Left cardiac atrium (tissue), 4 donors: Measurements from ENCODE around the gene AP3M1. TPM values are rescaled to one million over a fixed set of nuclear protein-coding genes. Genes with fewer than 3 reads are reported as not detected.
A peak's percentile ranks its signal among the peaks of the same experiment; 100 is the strongest.

Experiments
- ATAC-seq, 2 donors: fragments of 200-7000 bp; cut with Tn5 transposase; one replicate each; pipeline ENCODE4 v1.9.1; 2020; ENCODE audit warnings: mild to moderate bottlenecking in 2 of 2, moderate library complexity in 2 of 2
- DNase-seq: peaks from one replicate; pipeline ENCODE4 v3.0.0-alpha.2; 2020
- intact Hi-C, 2 donors: fragments of 100-400 bp; cut with DNase I; formaldehyde crosslinking; loops; one replicate each; pipeline versions ENCODE4 v1.14.1 to v1.15.1; 2022 to 2023
- total RNA-seq, 2 donors: library from RNA; stranded (reverse); fragmentation: NEBNext Ultra II Directional; extraction: Animal tissue kit (Norgen Biotek cat#: 25700); gene quantifications; one replicate each; pipeline ENCODE4 v1.2.1, GENCODE V29; 2021
- donor health status: DM: no; HTN: yes; CAD: no.
- donor health status: DM: no; HTN: yes; CAD: no; lungs with severe emphysema.
- donor health status: DM: yes; HTN: yes; CAD: no.
- donor health status: Dilated cardiomyopathy.

AP3M1 gene
- total RNA-seq, 2 donors from 2014 or later, result 26.3 to 28.9 TPM

DNA sequence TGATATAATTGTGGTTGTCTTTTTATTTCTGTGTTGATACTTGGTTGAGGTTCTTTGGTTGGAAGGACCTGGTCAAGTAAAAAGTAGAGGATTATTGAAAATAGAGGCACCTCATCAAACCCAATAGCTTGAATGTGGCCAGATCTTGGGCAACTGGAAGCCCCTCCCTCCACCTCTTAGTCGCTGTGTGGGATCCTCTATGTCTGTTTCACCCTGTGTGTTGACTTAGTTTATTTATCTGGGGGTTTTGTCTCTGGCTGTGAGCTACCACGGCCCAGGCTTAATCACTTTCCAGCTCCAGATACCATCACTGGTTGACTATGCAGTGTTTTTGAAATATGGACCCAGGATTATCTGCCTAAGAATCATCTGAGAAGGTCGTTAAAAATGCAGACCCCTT is 58.3 kb downstream of the AP3M1 start:
- DNase-seq, result no peak
- intact Hi-C loops, result no loop called here
- no peak for ATAC-seq

DNA sequence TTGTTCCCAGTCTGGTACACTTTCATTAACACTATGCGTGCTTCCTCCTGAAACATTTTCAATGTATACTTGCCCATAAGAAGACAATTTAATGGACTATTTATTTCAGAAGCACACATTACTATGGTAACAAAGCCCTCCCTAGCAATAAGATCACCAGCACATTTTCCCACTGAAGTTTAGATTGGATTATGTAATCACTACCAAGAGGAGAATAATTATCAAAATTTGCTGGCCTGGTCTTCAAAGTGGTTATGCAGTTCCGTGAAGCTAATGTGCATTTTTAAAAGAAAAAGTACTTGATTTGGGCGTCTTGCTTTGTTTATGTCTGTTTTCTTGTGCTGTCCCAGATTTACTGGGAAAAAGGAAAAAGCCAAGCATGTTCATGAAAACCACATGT is 61.9 kb downstream of the AP3M1 start:
- ATAC-seq (no peak), DNase-seq (no peak)
- intact Hi-C loops, result no loop called here

DNA sequence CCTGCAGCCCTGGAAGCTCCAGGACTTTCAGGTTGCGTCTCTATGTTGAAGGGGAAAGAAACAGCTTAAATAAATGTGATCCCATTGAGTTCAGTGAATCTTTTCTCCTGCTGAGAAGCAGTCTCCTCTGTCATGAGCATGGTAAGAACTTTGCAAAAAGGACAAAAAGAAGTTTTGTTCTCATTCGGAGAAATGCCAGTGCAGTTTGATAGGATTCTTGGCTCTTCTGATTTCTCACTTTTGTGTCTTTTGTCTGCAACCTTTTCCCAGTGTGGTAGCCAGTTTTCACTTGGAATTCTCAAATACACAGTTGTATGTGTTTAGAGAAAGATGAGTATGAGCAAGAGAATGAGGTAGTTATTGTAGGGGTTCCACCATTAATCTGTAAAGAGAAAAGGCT is 64.3 kb downstream of the AP3M1 start:
- ATAC-seq (no peak), DNase-seq (no peak)
- intact Hi-C loops, result no loop called here

DNA sequence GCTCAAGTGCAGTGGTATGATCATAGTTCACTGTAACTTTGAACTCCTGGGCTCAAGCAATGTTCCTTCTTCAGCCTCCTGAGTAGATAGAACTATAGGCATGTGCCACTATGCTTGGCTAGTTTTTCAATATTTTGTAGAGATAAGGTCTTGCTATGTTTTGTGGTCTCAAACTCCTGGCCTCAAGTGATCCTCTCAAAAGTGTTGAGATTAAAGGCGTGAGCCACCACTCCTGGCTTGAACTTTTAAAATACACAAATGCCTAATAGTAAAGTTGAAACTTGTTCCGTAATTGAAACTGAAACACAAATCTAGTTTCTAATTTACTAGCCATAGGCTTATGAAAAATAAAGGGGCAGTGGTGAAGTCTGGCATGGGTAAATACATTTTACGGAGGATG is 65.7 kb downstream of the AP3M1 start:
- DNase-seq, result no peak
- intact Hi-C loops, result loop anchor here in 1 of 2 donors (5.0 kb wide), 2 partner anchors 143 to 198 kb away; no protein-coding TSS in a partner anchor
- no peak for ATAC-seq

DNA sequence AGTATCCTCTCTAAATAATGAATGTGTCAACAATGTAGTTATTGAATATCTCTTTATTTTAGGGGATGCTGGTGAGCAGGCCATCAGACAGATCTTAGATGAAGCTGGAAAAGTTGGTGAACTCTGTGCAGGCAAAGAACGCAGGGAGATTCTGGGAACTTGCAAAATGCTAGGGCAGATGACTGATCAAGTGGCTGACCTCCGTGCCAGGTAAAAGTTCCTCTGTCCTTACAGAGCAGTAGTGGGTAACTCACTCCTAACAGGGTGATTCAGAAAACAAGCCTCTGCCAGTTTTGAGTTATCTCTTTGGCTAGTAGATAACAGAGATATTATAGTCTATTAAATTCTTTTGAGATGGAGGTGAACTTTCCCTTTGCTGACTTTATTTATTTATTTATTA is 67.3 kb downstream of the AP3M1 start:
- ATAC-seq (peak; percentile 41 to 65), DNase-seq (no peak)
- intact Hi-C loops, result loop anchor here in 1 of 2 donors (5.0 kb wide), 2 partner anchors 141 to 196 kb away; no protein-coding TSS in a partner anchor

DNA sequence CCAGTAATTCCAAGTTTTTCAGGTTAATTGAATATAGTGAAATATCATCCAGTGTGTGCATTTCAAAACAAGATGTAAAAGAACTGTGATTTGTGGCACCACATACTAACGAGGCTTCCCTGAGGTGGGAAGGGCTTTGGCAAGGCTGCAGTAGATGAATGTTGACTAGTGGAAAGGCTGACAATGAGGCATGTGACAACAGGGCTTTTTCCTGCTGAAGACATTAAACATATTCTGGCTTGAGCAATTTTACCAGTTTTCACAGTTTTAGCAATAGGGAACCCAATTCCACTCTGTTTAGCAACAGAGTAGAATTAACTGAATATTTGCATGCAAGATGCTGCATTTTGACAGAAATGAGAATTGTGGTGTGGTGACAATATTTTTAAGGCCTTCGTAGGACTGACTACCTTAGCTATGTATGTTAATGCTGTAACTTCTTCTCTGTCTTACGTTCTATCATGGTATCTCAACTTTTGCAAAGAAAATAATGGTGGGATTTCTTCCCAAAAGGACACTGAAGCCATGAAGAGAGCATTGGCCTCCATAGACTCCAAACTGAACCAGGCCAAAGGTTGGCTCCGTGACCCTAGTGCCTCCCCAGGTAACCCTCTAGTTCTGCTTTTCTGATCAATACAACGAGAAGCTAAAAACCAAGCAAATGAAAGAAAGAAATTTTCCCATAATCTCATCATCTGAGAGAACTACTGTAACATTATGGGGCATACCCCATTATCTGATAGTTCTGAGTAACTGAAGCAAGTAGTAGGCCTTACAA is 68.5 kb downstream of the AP3M1 start:
- DNase-seq (no peak), ATAC-seq (peak in 1 of 2 donors; percentile 51)
- intact Hi-C loops, result loop anchor here in 1 of 2 donors (5.0 kb wide), 2 partner anchors 140 to 195 kb away; no protein-coding TSS in a partner anchor

DNA sequence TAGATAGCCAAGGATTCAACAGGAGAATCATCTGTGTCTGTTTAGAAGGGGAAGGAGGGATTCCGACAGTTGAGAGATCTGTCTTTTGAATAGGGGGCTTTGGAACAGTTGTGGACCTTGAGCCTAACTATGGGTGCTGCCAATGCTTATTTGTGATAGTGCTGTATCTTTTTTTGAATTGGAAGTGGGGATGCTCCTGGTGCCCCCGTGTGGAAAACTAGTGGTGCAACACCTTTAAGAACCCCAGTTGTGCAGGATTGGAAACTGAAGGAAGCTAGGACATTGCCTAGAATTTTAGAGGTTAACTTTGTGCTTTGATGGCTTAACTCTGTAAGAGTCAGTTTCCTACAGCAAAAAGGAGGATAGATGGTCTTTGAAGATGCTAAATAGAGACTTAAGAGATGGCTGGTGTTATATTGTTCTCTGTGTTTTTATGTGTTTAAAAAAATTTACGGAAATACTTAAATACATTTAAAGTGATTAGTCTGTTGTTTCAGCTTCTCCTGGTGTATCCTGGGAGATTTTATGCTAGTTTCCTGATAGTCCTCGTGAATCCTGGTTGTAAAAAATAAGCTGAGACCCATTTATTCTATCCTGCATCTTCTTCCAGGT is 69.3 kb downstream of the AP3M1 start:
- DNase-seq (peak; percentile 36), ATAC-seq (peak; percentile 54 to 78)
- intact Hi-C loops, result loop anchor here in 1 of 2 donors (5.0 kb wide), 2 partner anchors 139 to 194 kb away; no protein-coding TSS in a partner anchor

DNA sequence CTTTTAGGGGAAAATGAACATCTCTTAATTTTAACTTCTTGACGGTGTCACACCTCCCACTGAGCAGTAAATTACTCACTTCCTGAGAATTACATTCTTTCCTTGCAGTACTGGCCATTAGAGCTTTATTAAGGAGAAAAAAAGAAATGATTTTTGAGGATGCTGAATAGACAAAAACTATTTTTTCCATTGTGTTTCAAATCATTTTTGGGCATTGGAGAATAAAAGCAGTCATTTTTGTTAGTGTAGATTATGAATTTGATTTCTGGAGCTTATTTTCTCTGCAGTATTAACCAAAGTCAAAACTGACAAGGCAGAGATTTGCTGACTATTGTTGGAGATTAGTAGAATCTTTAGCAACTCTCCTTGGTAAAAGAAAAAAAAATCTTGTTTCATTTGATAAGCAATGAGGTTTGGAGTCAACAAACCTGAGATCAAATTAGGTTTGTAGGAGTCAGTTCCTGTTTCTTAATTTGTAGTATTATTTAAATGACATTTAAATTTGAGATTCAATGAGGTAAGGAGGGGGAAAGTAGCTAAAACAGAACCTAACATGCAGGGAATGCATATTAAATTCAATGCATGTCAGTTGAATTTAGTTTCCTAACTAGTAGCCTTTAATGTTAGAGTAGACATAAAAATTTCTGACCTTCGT is 70.6 kb downstream of the AP3M1 start:
- DNase-seq, result no peak
- ATAC-seq, result no peak
- intact Hi-C loops, result loop anchor here (5.0 to 10.0 kb wide), 4 partner anchors 75 to 195 kb away; no protein-coding TSS in a partner anchor

DNA sequence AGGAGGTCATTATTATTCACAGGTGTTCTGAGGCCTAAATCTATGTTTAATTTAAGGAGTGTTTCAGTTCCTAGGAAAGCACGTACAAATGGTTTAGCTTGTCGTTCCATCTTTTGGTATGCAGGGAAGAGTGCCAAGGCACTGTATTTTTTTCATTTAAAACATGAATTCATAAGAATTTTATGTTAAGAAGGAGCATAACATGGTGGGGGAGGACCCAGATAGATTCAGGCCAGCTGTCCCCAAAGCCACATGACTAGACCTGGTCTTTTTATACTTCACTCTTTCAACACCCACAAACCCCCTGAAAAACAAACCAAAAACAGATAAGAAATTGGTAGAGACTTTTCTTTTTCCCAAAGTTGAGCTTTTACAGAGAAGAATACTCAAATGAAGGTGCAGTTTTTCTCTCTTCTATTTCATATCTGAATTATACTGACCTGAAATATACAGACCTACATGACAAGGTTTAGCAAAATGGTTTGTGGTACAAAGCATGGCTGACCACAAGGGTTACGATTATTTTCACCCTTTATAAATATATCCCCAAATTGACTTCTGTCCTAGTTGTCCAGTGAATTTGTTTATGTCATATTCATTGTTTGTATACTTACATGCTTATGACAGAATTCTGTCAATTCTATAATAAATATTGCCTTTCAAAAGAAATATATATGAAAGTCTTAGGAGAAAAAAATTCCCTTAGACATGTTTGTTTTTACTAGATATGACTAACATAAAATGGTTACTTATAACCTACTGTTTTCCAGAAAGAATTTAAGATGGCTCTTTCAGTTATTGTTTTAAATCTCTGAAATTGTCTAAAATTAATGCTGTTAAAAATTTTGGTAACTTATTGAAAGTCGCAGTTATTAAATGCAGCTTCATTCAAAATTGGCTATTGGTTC is 71.3 kb downstream of the AP3M1 start:
- no peak for DNase-seq
- ATAC-seq, result no peak
- intact Hi-C loops, result loop anchor here (10.0 kb wide), 2 partner anchors 74 to 194 kb away; no protein-coding TSS in a partner anchor

DNA sequence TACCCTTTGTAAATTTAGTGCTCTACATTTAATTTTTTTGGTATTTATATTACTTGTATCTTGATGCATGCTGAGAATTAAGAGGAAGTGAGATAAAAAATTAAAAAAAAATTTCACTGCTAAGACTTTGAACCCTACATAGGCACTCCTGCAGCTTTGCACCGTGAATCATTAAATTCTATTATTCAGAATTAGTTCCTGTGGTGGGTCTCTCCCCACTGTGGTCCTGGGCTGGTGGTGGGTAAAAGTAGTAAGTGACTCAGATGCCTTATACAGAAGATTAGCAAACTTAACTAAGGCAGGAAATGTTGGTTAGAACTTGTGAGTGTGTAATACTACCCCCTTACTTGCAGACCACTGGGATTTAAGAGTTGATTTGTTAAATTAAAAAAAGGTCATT is 72.6 kb downstream of the AP3M1 start:
- DNase-seq (no peak), ATAC-seq (no peak)
- intact Hi-C loops, result loop anchor here (10.0 kb wide), 2 partner anchors 73 to 193 kb away; no protein-coding TSS in a partner anchor

DNA sequence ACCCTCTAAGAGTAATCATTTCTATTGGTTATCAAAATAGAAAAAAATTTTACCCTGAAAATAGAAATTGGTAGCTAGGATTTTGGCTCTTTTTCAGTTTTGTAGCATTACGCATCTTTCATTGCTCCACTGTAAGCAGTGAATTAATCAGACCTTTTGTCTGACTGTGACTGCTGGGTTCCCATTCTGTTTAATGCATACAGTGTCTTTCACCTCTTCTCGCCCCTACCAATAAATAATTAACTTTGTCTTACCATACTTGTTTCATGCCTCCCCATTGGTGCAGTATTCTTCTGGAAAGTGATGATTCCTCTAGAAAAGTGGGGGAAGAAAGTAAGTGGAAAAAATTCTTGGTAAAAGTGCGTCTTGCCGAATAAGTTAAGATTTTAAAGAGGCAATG is 73.2 kb downstream of the AP3M1 start:
- ATAC-seq (no peak), DNase-seq (no peak)
- intact Hi-C loops, result loop anchor here (10.0 kb wide), 2 partner anchors 73 to 193 kb away; no protein-coding TSS in a partner anchor

DNA sequence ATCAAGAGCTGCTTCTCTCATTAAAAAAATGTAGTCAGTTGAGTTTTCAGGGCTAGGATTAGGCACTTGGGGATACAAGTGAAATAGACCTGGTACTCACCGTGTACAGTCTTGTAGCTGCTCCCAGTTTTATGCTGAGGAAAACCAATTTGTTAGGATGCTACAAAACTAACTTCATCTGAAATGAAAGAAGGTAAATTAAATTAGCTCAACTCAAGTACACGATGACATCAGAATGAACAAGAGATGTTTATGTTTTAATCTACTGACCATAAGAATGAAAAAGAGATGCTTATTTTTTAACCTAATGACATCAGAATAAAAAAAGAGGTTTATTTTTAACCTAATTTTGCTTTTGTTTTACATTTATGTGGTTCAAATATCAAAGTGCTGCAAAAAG is 73.7 kb downstream of the AP3M1 start:
- DNase-seq (no peak), ATAC-seq (no peak)
- intact Hi-C loops, result loop anchor here (10.0 kb wide), 2 partner anchors 72 to 192 kb away; no protein-coding TSS in a partner anchor

DNA sequence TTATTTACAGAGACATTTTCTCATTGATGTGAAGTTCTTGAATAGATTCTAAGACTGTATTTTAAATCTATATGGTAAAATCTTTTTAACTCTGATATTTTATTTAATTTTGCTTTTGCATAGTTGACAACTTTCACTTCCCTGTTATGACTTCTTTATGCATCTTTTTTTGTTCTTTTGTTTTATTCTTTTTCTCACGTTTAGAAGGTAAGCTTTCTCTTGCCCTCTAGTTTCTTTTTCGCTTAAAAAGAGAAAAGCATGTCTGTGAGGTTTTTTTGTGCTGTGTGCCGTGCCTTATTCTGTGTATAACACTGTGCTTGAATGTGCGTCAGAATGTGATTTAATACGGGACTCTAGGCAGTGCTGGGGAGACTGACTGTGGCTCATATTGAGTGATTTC is 74.7 kb downstream of the AP3M1 start:
- DNase-seq (no peak), ATAC-seq (no peak)
- intact Hi-C loops, result loop anchor here (10.0 kb wide), 2 partner anchors 71 to 191 kb away; no protein-coding TSS in a partner anchor

DNA sequence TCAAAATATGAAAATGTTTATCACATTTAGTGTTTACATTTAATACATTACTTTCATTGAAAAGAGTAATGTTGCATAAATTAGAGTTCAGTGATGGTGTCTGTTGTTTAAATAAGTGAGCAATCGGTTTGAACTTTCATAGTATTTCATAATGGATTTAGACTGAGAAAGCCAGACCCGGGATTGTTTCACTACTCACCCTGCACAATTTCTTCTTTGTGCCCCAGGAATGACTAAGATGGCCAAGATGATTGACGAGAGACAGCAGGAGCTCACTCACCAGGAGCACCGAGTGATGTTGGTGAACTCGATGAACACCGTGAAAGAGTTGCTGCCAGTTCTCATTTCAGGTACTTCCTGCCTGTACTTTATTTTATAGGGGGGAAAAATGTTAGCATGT is 78.1 kb downstream of the AP3M1 start:
- no peak for ATAC-seq
- intact Hi-C loops, result loop anchor here (10.0 kb wide), 2 partner anchors 68 to 188 kb away; no protein-coding TSS in a partner anchor

DNA sequence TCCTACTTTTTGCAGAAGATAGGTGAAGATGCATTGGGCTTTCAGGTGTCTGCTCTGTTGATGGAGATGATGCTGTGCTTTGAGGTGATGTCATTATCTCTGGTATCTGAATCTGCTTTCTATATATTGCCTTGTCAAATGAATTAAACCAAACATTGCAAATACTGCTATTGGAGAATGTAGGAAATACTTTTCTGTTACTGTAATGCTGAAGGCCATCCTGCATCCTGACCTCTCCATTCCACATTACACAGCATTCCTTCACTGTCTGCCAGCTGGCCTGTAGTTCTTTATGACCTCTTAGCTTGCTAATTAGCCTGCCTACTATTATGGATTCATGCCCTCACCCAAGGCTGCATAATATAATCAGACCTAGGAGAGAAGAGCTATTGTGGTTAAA is 79.5 kb downstream of the AP3M1 start:
- ATAC-seq, result peak; percentile 86 to 89
- intact Hi-C loops, result loop anchor here (10.0 kb wide), 2 partner anchors 66 to 186 kb away; no protein-coding TSS in a partner anchor
- no peak for DNase-seq

More for the DNA sequence above, 78.1 kb downstream of the AP3M1 start:
- DNase-seq, result no peak
